ENCODE results near the gene TAOK1. TPM values are rescaled to one million over a fixed set of nuclear protein-coding genes. Genes with fewer than 3 reads are reported as not detected.

The TAOK1 gene
- total and polyA plus RNA-seq, 2 donors (not counting 1 experiment from before 2014, with no cell fraction given) = 9.8 to 80.7 TPM

GRCh38 chr17:29565643-29566472 lies 175.7 kb downstream of the TAOK1 start:
- Histone ChIP-seq H3K9me3 (ENCODE audit: control extremely low read depth in 1 of 3, control insufficient read depth in 2 of 3, insufficient read depth in 1 of 3, low read length in 2 of 3) (no peaks in the 10 kb centered on the region), H3K4me3 (ENCODE audit: control extremely low read depth in 1 of 5, extremely low read depth in 1 of 5, insufficient read depth in 1 of 5, low read depth in 2 of 5, low read length in 4 of 5) (peak overlapping the region; percentile 8 to 99 (median 76)), H3K36me3 (replicated peaks in 1 of 2; ENCODE audit: control extremely low read depth in 1 of 2, control insufficient read depth in 1 of 2, extremely low read depth in 1 of 2, insufficient read depth in 2 of 2, low read length in 1 of 2) (peaks cover 0 to 9% of the 10 kb centered on the region in 2 experiments), H4K20me1 (ENCODE audit: control insufficient read depth, insufficient read depth, low read length, poor library complexity, severe bottlenecking) (no peaks in the 10 kb centered on the region), H2AFZ (ENCODE audit: insufficient read depth, low read depth, low read length, poor library complexity, severe bottlenecking) (peak overlapping the region; percentile 87), H3K9ac (ENCODE audit: low read length) (peak overlapping the region; percentile 82), H3K4me2 (replicated peaks; ENCODE audit: low read depth, low read length, poor library complexity, severe bottlenecking) (peak overlapping the region; percentile 100), H3K27me3 (replicated peaks in 1 of 4; ENCODE audit: control extremely low read depth in 1 of 4, control insufficient read depth in 3 of 4, insufficient read depth in 4 of 4, low read length in 3 of 4) (no peaks in the 10 kb centered on the region), H3K27ac (ENCODE audit: low read length in 2 of 2) (peak overlapping the region; percentile 59 to 62), H3K4me1 (ENCODE audit: control insufficient read depth in 2 of 2, insufficient read depth in 2 of 2, low read length in 2 of 2) (peaks cover 50 to 61% of the 10 kb centered on the region in 2 donors), H3K79me2 (ENCODE audit: control insufficient read depth, insufficient read depth, low read length) (peaks cover 26% of the 10 kb centered on the region)
- intact Hi-C loops (cut with micrococcal nuclease) = loop anchor here (5.0 to 10.0 kb wide), 7 partner anchors 156 to 921 kb away; partner anchors contain the start of genes BLTP2, NUFIP2, PHF12 and SSH2
- 9% methylated on average over 55 of the region's 55 CpGs for WGBS (ENCODE audit: insufficient coverage)
- no peaks in the 10 kb centered on the region for H3K9me3 Mint-ChIP-seq (ENCODE audit: insufficient read depth)
- H3K27ac Mint-ChIP-seq = peak overlapping the region; percentile 98
- TF ChIP-seq EZH2 (IDR thresholded peaks at IDR 0.05; ENCODE audit: borderline replicate concordance, insufficient read depth, low read depth, low read length, poor library complexity, severe bottlenecking) (no peak), CTCF (IDR thresholded peaks at IDR 0.05) (no peak)
- ChIA-PET POLR2A (interaction anchor here (0.5 to 1.2 kb wide), 3 partner anchors 23 to 560 kb away, joined by 3 read pairs; no protein-coding TSS in a partner anchor), CTCF (interaction anchor here (1.4 to 24.3 kb wide), 6 partner anchors 10 to 196 kb away, joined by 4 to 336 read pairs (median 9); partner anchors contain the start of gene ANKRD13B)
- ATAC-seq (ENCODE audit: low read depth) = peak; percentile 1
- DNase-seq = peak; percentile 80
- peaks cover 55% of the 10 kb centered on the region for H3K4me1 Mint-ChIP-seq
- peak overlapping the region; percentile 97 for H3K4me3 Mint-ChIP-seq
- H3K27me3 Mint-ChIP-seq = no peaks in the 10 kb centered on the region

All from B cell (primary cell).